GM19351 (cell line): Measurements from ENCODE around the gene CTDSPL2.
"Not testable (repeated sequence)": the region's sequence is repeated elsewhere in the genome, so short reads cannot be mapped to it uniquely, and the experiment has no call there.

Source experiments
- ATAC-seq: cut with Tn5 transposase; IDR thresholded peaks from one replicate; pipeline ENCODE4 v1.9.1; 2021; ENCODE audit warnings: mild to moderate bottlenecking, moderate library complexity; ENCODE audit not compliant: unreplicated experiment

CTDSPL2 gene

DNA sequence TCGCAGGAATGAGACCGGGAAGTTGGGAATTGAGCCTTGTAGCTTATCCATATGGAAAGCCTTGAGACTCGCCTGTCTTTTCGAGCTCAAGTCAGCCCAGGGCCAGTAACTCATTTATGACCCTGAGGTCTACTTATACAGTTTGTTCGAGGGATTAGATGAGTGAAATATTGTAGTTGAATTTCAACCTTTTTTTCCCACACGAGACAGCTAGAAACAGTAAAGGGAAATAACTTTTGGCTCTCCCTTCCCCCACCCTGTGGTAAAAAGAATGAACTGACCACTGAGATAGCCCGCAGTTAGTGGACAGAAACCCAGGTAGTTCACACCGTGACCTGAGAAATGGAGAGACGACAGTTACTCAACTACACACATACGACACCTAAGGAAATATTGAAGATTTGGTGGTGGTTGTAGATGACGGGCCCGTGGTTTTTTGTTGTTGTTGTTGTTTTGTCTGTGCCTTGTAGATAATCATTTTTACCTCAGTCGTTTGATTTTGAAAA is 110.4 kb downstream of the CTDSPL2 start:
- no peak for ATAC-seq

DNA sequence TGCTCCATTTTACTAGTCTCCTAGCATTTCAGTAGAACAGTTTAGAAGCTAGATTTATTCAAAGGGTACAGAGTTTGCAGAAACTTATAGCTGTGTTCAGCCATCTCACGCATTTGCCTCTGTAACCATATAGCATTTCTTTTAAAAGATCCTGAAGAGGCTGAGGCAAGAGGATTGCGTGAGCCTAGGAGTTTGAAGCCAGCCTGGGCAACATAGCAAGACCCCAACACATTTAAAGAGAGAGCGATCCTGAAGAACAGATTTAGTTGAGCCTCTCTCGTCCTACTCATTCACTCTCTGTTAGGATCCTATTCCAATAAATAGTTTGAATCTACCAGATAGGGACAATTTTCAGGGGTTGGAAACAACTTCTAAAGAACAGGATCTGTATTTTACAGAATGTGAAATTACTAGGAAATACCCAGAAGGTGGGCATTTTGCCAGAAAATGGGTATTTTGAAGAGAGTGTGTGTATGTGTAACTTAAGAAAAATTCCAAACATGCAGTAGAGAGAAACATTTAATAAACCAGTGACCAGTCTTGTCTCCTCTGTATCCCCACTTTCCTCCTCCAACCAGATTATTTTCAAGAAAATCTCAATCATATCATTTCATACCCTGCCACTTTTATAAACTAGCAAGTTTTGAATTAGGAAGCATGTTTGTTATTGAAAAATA is 114.0 kb downstream of the CTDSPL2 start:
- ATAC-seq: no peak

GRCh38 chr15:44542596-44542995 is 115.2 kb downstream of the CTDSPL2 start:
- ATAC-seq: no peak

GRCh38 chr15:44544745-44545144 is 117.3 kb downstream of the CTDSPL2 start:
- not testable (repeated sequence) for ATAC-seq

GRCh38 chr15:44545913-44546802 is 118.7 kb downstream of the CTDSPL2 start:
- peak; percentile 87 for ATAC-seq

GRCh38 chr15:44549152-44549551 is 121.7 kb downstream of the CTDSPL2 start:
- not testable (repeated sequence) for ATAC-seq

GRCh38 chr15:44550256-44550655 is 122.8 kb downstream of the CTDSPL2 start:
- ATAC-seq: no peak

DNA sequence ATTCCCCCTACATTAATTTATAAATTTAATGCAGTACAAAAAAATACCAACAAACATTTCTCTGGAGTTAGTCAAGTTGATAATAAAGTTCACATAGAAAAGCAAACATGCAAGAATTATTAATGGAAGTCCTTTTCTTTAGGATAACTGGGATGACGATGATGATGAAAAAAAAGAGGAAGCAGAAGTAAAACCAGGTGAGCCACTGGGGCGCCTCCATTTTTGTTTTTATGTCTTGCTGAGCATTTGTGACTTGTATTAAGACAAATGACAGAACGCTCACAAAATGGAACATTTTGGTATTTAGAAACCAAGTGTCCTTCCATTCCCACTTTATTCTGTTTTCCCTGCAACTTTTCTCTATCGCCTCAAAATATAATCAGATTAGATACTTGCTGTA is 123.3 kb downstream of the CTDSPL2 start:
- no peak for ATAC-seq

DNA sequence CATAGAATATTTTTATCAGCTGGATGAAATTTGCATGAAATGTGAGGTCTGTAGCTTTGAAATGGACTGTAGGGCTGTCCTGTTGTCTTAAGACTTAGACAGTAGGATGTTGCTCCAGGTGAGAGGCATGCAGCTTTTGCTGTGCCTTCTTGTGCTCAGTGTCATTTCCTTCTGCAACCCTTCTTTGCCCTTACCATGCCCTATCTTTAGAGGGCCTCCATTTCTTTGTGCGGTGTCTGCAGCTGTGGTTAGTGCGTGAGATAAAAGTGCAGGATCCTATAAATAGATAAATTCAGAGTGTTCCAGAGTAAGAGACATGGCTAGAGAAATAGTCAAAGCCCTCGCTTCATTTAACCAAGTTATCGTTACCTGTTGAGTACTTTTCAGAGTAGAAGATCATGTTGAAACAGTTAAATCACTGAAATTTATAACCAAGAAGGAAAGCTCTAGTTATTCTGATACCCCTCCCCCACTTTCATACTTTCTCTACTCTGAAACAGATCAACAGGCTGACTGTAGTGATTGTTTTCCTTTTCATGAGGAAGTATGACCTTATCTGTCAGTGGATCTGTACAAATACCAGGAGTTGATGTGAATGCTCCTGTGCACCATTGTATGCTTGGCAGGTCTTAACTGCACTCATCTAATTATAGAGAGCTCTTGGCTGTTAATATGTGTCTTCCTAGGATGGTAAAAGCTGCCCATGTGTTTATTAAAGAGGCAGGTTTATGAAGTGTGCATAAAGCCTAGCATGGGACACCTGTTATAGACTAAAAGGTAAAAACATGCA is 127.7 kb downstream of the CTDSPL2 start:
- ATAC-seq: no peak

GRCh38 chr15:44560926-44561325 is 133.5 kb downstream of the CTDSPL2 start:
- ATAC-seq: not testable (repeated sequence)

- ATAC-seq: no peak
These were observed 138.1 kb downstream of the CTDSPL2 start for GRCh38 chr15:44565387-44566154.

DNA sequence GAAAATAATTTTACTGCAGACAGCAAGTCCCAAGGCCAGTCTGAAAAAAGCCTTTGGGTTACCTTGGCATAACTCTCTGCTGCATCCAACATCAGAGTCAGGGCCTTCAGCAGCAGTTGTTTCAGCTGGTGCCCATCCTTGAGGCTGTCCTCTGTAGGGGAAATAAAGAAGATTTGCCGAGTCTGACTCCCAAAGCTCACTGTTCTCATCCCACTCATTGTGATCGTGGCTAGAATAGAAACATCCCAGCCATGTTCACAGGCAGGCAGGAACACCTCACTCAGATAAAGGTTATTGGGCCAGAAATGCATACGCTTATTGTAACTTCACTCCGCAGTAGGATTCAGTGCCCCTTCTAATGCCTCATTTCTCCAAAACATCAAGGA is 138.7 kb downstream of the CTDSPL2 start:
- no peak for ATAC-seq

GRCh38 chr15:44568338-44568737 is 140.9 kb downstream of the CTDSPL2 start:
- ATAC-seq: no peak

- ATAC-seq: no peak
These were observed 141.9 kb downstream of the CTDSPL2 start for GRCh38 chr15:44569316-44569715.

DNA sequence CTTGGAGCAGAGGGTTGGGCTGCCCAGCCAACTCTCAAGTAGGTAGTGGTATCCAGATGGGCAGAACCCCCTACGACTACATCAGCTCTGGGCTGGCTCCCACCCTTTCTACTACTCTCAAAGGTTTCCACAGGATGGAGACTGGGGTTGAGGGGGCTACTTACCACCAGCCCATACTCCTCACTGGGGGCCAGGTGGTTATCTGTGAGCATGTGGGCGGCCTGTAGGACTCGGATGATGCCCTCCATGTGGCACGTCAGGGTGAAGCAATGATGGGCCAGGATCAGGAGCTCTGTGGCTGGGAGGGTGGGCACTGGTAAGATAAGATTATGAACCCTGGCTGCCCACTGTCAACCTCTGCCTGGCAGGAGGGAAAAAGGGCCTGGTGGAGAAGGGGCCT is 142.9 kb downstream of the CTDSPL2 start:
- ATAC-seq: no peak

GRCh38 chr15:44573386-44573785 is 146.0 kb downstream of the CTDSPL2 start:
- no peak for ATAC-seq

GRCh38 chr15:44574734-44575133 is 147.3 kb downstream of the CTDSPL2 start:
- no peak for ATAC-seq
